GM12878 (cell line): Measurements from ENCODE around the gene CUL4A. TPM values are rescaled to one million over a fixed set of nuclear protein-coding genes. Genes with fewer than 3 reads are reported as not detected.

Experiments used
- ATAC-seq: fragments of 200-7000 bp; cut with Tn5 transposase; 3 replicates; pipeline ENCODE4 v1.9.1; 2020; ENCODE audit warnings: mild to moderate bottlenecking, moderate library complexity
- BruUV-seq: library from RNA; stranded (reverse); fragments of 400-500 nt; replicated peaks from 2 replicates; lab custom pipeline; 2021; lab: Mats Ljungman, UMichigan
- CTCF ChIA-PET: fragments of 300-600 bp; sonication (Branson Sonifier 250); formaldehyde crosslinking; extraction: SDS; loops from one replicate; lab custom pipeline; 2021; ENCODE audit warnings: inconsistent platforms; lab: Yijun Ruan, JAX
- POLR2A ChIA-PET: fragments of 350-600 bp; formaldehyde crosslinking; extraction: SDS; loops from one replicate; lab custom pipeline; 2021; ENCODE audit warnings: inconsistent platforms; lab: Charles Lee
- RAD21 ChIA-PET: fragments of 300-600 bp; sonication (Branson Sonifier 250); formaldehyde crosslinking; loops from one replicate; lab custom pipeline; 2023; ENCODE audit warnings: antibody characterized with exemption; ENCODE audit not compliant: unreplicated experiment; lab: Charles Lee
- SMC1A ChIA-PET: fragments of 300-600 bp; sonication (Branson Sonifier 250); formaldehyde crosslinking; loops from one replicate; lab custom pipeline; 2023; ENCODE audit not compliant: unreplicated experiment, uncharacterized antibody; lab: Charles Lee
- DNase-seq: peaks from one replicate; pipeline ENCODE4 v3.0.0-alpha.2; 2011; ENCODE audit warnings: low read depth, low spot score
- FAIRE-seq: peaks from 3 replicates; lab custom pipeline; 2011; peaks lifted over from hg19 to GRCh38; lab: Jason Lieb, UNC
- H2AFZ ChIP-seq: 2 replicates; pipeline ENCODE4 v1.6.0; 2011; ENCODE audit warnings: low read depth, low read length, control low read depth; ENCODE audit not compliant: control insufficient read depth
- H3K27ac ChIP-seq: 2 replicates; pipeline ENCODE4 v1.5.1; 2011; ENCODE audit warnings: control low read depth; ENCODE audit not compliant: control insufficient read depth, insufficient read depth
- H3K27me3 ChIP-seq, 2 experiments: replicated peaks in 1 of 2; 2 replicates each; pipeline versions ENCODE4 v1.6.0 to v1.6.1; 2011; ENCODE audit warnings: low read length in 1 of 2; ENCODE audit not compliant: control insufficient read depth in 2 of 2, insufficient read depth in 2 of 2
- H3K36me3 ChIP-seq, 2 experiments: 2 replicates each; pipeline ENCODE4 v1.5.1; 2011; ENCODE audit warnings: low read length in 1 of 2; ENCODE audit not compliant: control insufficient read depth in 2 of 2, insufficient read depth in 2 of 2
- H3K4me1 ChIP-seq: 2 replicates; pipeline ENCODE4 v1.6.1; 2011; ENCODE audit warnings: mild to moderate bottlenecking, low read length, moderate library complexity, mixed read lengths; ENCODE audit not compliant: control insufficient read depth, insufficient read depth
- H3K4me2 ChIP-seq: 2 replicates; pipeline ENCODE4 v1.6.0; 2011; ENCODE audit warnings: control low read depth; ENCODE audit not compliant: control insufficient read depth, insufficient read depth
- H3K4me3 ChIP-seq: fragments of 200-600 bp; sonication (generic); 2 replicates; pipeline ENCODE4 v1.5.1; 2016
- H3K79me2 ChIP-seq: 2 replicates; pipeline ENCODE4 v1.6.0; 2011; ENCODE audit warnings: low read length; ENCODE audit not compliant: control insufficient read depth, insufficient read depth
- H3K9ac ChIP-seq: 2 replicates; pipeline ENCODE4 v1.8.0; 2011; ENCODE audit warnings: low read length, control low read depth, mixed read lengths; ENCODE audit not compliant: control insufficient read depth, insufficient read depth
- H3K9me3 ChIP-seq: replicated peaks from 3 replicates; pipeline ENCODE4 v1.5.1; 2011; ENCODE audit warnings: mild to moderate bottlenecking, low read length; ENCODE audit not compliant: control insufficient read depth, insufficient read depth
- H4K20me1 ChIP-seq: 2 replicates; pipeline ENCODE4 v1.6.0; 2011; ENCODE audit not compliant: control insufficient read depth, insufficient read depth
- ATF7 ChIP-seq: fragments of 450-650 bp; IDR thresholded peaks from 2 replicates; pipeline ENCODE4 v1.6.1; 2016; ENCODE audit warnings: low read depth, mild to moderate bottlenecking
- CBFB ChIP-seq: IDR thresholded peaks from 2 replicates; pipeline ENCODE4 v1.6.1; 2016; ENCODE audit warnings: antibody characterized with exemption, low read depth
- EP300 ChIP-seq, 2 experiments: fragments of 150-350 bp in 1 of 2; IDR thresholded peaks; 2 replicates each; pipeline ENCODE4 v1.6.1; 2011 to 2012; ENCODE audit warnings: low read depth in 2 of 2, low read length in 2 of 2, borderline replicate concordance in 1 of 2, improper control_type of control experiment in 1 of 2, inconsistent platforms in 1 of 2; ENCODE audit not compliant: control insufficient read depth in 1 of 2
- JUND ChIP-seq: IDR thresholded peaks from 2 replicates; pipeline ENCODE4 v1.6.1; 2012; ENCODE audit warnings: low read depth, mild to moderate bottlenecking, low read length, improper control_type of control experiment, moderate library complexity
- KAT2A ChIP-seq: conservative IDR thresholded peaks from 2 replicates; pipeline ENCODE4 v1.6.1; 2011; ENCODE audit warnings: low read depth, low read length; ENCODE audit not compliant: control insufficient read depth
- MTA3 ChIP-seq: IDR thresholded peaks from 2 replicates; pipeline ENCODE4 v1.6.1; 2012; ENCODE audit warnings: low read length, inconsistent platforms, borderline replicate concordance
- NFYB ChIP-seq: IDR thresholded peaks from 2 replicates; pipeline ENCODE4 v1.6.1; 2011; ENCODE audit warnings: low read depth, mild to moderate bottlenecking, low read length, improper control_type of control experiment, moderate library complexity; ENCODE audit not compliant: insufficient read depth
- POLR2AphosphoS2 ChIP-seq: IDR thresholded peaks from 2 replicates; pipeline ENCODE4 v1.6.1; 2011; ENCODE audit warnings: low read depth, mild to moderate bottlenecking, low read length, improper control_type of control experiment, moderate library complexity
- RCOR1 ChIP-seq: conservative IDR thresholded peaks from 2 replicates; pipeline ENCODE4 v1.6.1; 2012; ENCODE audit warnings: low read depth, low read length, improper control_type of control experiment
- RELB ChIP-seq: fragments of 450-650 bp; IDR thresholded peaks from 2 replicates; pipeline ENCODE4 v1.6.1; 2017; ENCODE audit warnings: low read depth, mild to moderate bottlenecking, moderate library complexity
- SREBF1 ChIP-seq: IDR thresholded peaks from 2 replicates; pipeline ENCODE4 v1.6.1; 2012; ENCODE audit warnings: mild to moderate bottlenecking, low read length
- STAT1 ChIP-seq: fragments of 450-650 bp; conservative IDR thresholded peaks from 2 replicates; pipeline ENCODE4 v1.6.1; 2014; ENCODE audit warnings: antibody characterized with exemption, mild to moderate bottlenecking
- YBX1 ChIP-seq: fragments of 450-650 bp; IDR thresholded peaks from 2 replicates; pipeline ENCODE4 v1.6.1; 2016; ENCODE audit warnings: antibody characterized with exemption
- ZNF622 ChIP-seq: fragments of 450-650 bp; IDR thresholded peaks from 2 replicates; pipeline ENCODE4 v1.6.1; 2017; ENCODE audit warnings: mild to moderate bottlenecking, inconsistent platforms
- WGBS: methylation state at CpG from one replicate; pipeline ENCODE4 v1.1.6; 2016; ENCODE audit warnings: low lambda C conversion rate; ENCODE audit not compliant: insufficient replicate concordance, insufficient coverage; ENCODE audit errors: missing lambda C conversion rate; 5-methylcytosine and 5-hydroxymethylcytosine counted together
- in situ Hi-C: fragments of 300-500 bp; cut with MboI; formaldehyde crosslinking; loops from 9 replicates; pipeline ENCODE4 v1.14.3; 2018; ENCODE audit warnings: mixed read lengths
- intact Hi-C: fragments of 100-400 bp; cut with micrococcal nuclease; formaldehyde crosslinking; loops from one replicate; pipeline ENCODE4 v1.14.2; 2022; ENCODE audit not compliant: unreplicated experiment
- polyA plus RNA-seq, 11 experiments: library from polyadenylated mRNA; depleted of rRNA in 4 of 11; unstranded in 6 of 11; stranded (reverse) in 5 of 11; fragments of >200 nt; fragmentation: Nextera tagmentation in 4 of 11; fragmentation: Illumina TruSeq in 1 of 11; extraction: Ambion mirVana in 4 of 11; extraction: Trizol in 1 of 11; gene quantifications; 1 replicate in 1 of 11; 2 replicates in 10 of 11; pipeline versions ENCODE4 v1.2.1 to v1.2.3, GENCODE V29; 2011 to 2016; ENCODE audit warnings: inconsistent platforms in 2 of 11, missing spikeins in 2 of 11, low read depth in 1 of 11
- total RNA-seq, 4 experiments: library from RNA; depleted of rRNA in 3 of 4; stranded (reverse); fragments of >200 nt in 3 of 4; fragmentation: Illumina TruSeq in 1 of 4; extraction: Trizol in 1 of 4; gene quantifications; 2 replicates each; pipeline versions ENCODE4 v1.2.1 to v1.2.3, GENCODE V29; 2013 to 2021
- TF ChIP-seq, protein P1 (sequence below): fragments of 450-650 bp; formaldehyde crosslinking; IDR thresholded peaks from 2 replicates; pipeline ENCODE4 v1.4.0; 2020; ENCODE audit warnings: mild to moderate bottlenecking, moderate library complexity
- TF ChIP-seq, protein P2 (sequence below): fragments of 450-650 bp; IDR thresholded peaks from 2 replicates; pipeline ENCODE4 v1.6.1; 2018; ENCODE audit warnings: borderline replicate concordance, mild to moderate bottlenecking; ENCODE audit not compliant: partially characterized antibody

CUL4A gene
- total and polyA plus RNA-seq, 10 of the 15 experiments (the other 5 are each of a cell fraction or from before 2014, with no cell fraction given): 19.7 to 74.3 (median 55.6) TPM

DNA sequence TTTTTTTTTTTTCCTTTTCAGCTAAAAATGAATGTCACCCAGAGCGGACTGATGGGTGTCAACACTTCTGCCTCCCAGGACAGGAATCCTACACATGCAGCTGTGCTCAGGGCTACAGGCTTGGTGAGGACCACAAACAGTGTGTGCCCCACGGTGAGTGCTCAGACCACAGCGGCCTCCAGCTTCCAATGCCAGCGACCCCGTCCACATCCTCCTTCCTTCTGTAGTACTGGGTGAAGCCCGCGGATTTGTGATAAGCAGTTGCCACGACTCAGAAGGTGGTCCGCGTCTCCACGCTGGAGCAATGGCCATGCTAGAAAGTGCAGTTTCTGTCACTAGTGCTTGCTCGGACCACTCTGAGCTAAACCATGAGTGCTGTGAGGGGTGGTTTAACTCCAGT, 44.9 kb upstream of the CUL4A start (continued):
- TF ChIP-seq, protein P1, sequence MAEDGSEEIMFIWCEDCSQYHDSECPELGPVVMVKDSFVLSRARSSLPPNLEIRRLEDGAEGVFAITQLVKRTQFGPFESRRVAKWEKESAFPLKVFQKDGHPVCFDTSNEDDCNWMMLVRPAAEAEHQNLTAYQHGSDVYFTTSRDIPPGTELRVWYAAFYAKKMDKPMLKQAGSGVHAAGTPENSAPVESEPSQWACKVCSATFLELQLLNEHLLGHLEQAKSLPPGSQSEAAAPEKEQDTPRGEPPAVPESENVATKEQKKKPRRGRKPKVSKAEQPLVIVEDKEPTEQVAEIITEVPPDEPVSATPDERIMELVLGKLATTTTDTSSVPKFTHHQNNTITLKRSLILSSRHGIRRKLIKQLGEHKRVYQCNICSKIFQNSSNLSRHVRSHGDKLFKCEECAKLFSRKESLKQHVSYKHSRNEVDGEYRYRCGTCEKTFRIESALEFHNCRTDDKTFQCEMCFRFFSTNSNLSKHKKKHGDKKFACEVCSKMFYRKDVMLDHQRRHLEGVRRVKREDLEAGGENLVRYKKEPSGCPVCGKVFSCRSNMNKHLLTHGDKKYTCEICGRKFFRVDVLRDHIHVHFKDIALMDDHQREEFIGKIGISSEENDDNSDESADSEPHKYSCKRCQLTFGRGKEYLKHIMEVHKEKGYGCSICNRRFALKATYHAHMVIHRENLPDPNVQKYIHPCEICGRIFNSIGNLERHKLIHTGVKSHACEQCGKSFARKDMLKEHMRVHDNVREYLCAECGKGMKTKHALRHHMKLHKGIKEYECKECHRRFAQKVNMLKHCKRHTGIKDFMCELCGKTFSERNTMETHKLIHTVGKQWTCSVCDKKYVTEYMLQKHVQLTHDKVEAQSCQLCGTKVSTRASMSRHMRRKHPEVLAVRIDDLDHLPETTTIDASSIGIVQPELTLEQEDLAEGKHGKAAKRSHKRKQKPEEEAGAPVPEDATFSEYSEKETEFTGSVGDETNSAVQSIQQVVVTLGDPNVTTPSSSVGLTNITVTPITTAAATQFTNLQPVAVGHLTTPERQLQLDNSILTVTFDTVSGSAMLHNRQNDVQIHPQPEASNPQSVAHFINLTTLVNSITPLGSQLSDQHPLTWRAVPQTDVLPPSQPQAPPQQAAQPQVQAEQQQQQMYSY (CRISPR knock-in tag): no peak
- TF ChIP-seq MTA3 (no peak), ATF7 (no peak), CBFB (no peak), NFYB (no peak), ZNF622 (no peak)
- TF ChIP-seq, protein P2, sequence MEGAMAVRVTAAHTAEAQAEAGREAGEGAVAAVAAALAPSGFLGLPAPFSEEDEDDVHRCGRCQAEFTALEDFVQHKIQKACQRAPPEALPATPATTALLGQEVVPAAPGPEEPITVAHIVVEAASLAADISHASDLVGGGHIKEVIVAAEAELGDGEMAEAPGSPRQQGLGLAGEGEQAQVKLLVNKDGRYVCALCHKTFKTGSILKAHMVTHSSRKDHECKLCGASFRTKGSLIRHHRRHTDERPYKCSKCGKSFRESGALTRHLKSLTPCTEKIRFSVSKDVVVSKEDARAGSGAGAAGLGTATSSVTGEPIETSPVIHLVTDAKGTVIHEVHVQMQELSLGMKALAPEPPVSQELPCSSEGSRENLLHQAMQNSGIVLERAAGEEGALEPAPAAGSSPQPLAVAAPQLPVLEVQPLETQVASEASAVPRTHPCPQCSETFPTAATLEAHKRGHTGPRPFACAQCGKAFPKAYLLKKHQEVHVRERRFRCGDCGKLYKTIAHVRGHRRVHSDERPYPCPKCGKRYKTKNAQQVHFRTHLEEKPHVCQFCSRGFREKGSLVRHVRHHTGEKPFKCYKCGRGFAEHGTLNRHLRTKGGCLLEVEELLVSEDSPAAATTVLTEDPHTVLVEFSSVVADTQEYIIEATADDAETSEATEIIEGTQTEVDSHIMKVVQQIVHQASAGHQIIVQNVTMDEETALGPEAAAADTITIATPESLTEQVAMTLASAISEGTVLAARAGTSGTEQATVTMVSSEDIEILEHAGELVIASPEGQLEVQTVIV: no peak

DNA sequence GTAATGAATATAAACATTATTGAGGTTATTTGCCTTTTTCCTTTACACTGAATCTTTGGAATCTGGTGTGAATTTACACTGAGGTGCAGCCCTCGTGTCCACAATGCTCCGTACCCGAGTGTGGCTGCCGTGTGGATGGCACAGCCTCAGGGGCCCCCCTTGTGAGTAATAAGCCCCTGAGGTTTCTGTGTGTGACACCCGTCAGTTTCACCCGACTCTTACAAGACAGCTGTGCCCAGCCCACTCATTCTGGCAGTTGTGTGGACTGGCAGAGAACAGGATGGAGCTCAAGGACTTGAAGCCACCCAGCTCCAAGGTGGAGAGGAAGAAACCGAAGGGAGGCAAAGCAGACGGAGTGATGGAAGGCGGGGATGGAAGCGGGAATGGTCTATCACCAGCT, 43.1 kb upstream of the CUL4A start:
- FAIRE-seq: no peak
- POLR2A ChIA-PET: no interaction called here
- TF ChIP-seq RCOR1: no peak
- no peak for TF ChIP-seq SREBF1
- no peak for TF ChIP-seq JUND
- no peak for TF ChIP-seq YBX1
- no peak for TF ChIP-seq EP300 (IDR thresholded peaks at IDR 0.05; ENCODE audit: borderline replicate concordance in 1 of 2, control insufficient read depth in 1 of 2, low read depth in 2 of 2, low read length in 2 of 2)
- TF ChIP-seq RELB: no peak
- no peak for TF ChIP-seq KAT2A
- TF ChIP-seq POLR2AphosphoS2: no peak
- no peak for TF ChIP-seq STAT1

More for the DNA sequence above, 43.1 kb upstream of the CUL4A start:
- Histone ChIP-seq H3K27me3 (no peaks in the 10 kb centered on the region), H3K36me3 (peaks cover 0 to 5% of the 10 kb centered on the region in 2 experiments; a peak in 3 of 4 replicates), H3K4me1 (no peaks in the 10 kb centered on the region), H3K79me2 (no peaks in the 10 kb centered on the region), H2AFZ (no peak overlapping the region), H3K27ac (no peak overlapping the region), H3K4me3 (no peak overlapping the region), H3K4me2 (no peak overlapping the region), H3K9ac (no peak overlapping the region), H3K9me3 (no peaks in the 10 kb centered on the region), H4K20me1 (no peaks in the 10 kb centered on the region)
- BruUV-seq: no TSS peak
- in situ Hi-C loops: no loop called here
- intact Hi-C loops: no loop called here
- RAD21 ChIA-PET: no interaction called here
- DNase-seq (no peak), ATAC-seq (no peak)
- CTCF ChIA-PET: no interaction called here
- WGBS: 91% methylated on average over 10 of the region's 10 CpGs
- SMC1A ChIA-PET: no interaction called here
